Measurements from ENCODE around the gene ROBO1. TPM values are rescaled to one million over a fixed set of nuclear protein-coding genes. Genes with fewer than 3 reads are reported as not detected.
A peak's percentile ranks its signal among the peaks of the same experiment; 100 is the strongest.

Gene ROBO1
- total and polyA plus RNA-seq, 2 of the 13 experiments (the other 11 are each of a cell fraction or from before 2014, with no cell fraction given): 52.2 to 71.0 TPM

DNA sequence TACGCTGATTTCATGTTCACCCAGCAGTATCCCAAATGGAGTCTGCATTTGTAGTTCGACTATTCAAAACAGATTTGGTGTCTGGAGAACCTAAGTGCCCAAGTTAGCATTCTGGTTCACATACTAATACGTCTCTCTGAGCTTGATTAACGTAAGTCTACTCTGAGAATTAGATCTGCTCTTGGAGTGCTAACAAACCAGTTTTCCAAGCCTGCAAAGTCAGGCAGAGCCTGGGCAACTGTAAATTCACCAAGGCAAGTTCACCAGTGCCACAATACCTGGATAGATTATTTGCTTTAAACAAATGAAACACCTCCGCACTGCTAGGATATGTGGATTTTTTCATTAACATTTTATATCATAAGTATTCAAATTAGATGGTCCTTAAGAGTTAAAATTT is 912.6 kb downstream of the ROBO1 start (continued):
- TF ChIP-seq, protein P1, sequence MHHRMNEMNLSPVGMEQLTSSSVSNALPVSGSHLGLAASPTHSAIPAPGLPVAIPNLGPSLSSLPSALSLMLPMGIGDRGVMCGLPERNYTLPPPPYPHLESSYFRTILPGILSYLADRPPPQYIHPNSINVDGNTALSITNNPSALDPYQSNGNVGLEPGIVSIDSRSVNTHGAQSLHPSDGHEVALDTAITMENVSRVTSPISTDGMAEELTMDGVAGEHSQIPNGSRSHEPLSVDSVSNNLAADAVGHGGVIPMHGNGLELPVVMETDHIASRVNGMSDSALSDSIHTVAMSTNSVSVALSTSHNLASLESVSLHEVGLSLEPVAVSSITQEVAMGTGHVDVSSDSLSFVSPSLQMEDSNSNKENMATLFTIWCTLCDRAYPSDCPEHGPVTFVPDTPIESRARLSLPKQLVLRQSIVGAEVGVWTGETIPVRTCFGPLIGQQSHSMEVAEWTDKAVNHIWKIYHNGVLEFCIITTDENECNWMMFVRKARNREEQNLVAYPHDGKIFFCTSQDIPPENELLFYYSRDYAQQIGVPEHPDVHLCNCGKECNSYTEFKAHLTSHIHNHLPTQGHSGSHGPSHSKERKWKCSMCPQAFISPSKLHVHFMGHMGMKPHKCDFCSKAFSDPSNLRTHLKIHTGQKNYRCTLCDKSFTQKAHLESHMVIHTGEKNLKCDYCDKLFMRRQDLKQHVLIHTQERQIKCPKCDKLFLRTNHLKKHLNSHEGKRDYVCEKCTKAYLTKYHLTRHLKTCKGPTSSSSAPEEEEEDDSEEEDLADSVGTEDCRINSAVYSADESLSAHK (CRISPR knock-in tag; IDR thresholded peaks at IDR 0.05; ENCODE audit: borderline replicate concordance): no peak
- no peak for TF ChIP-seq MIER3 (CRISPR knock-in tag; IDR thresholded peaks at IDR 0.05; ENCODE audit: borderline replicate concordance)

DNA sequence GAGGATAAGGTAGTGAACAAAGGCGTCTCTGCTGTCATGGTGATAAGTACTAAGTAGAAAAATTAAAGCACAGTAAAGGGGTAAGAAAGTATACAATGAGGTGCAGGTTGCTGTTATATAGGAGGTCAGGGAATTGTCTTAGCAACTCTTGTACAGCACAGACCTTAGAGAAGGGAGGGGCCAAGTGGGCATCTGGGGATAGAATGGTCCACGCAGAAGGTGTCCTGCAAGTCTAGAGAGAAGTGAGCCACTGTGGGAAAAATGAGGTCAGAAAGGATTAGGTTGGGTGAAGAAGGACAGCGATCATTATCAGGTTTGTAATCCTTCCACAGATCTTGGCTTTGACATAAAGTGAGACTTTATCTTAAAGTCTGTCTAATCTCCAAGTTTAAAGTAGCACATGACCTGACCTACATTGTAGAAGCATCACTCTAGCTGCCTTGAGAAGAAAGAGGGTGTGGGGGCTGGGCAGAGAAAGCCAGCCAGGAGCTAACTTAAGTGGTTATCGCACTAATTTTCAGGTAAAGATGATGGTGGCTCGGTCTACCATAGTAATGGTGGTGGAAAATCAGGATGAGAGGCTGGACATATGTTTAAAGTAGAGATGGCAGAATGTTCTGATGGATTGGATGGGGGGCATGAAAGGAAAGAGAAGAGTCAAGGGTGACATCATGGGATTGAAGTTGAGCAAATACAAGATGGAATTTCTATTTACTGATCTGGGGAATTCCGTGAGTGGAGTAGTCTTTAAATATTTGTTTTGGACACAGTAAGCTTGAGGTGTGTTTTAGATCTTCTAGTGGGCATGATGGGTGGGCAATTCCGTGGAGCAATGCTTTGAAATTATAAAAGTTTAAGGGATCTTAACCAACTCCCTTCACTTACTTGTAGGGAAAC is 919.2 kb downstream of the ROBO1 start:
- Histone ChIP-seq H2AFZ (ENCODE audit: low read length) (no peak overlapping the region), H3K27ac (ENCODE audit: extremely low read length, insufficient read depth, low read length) (peak overlapping the region; percentile 90), H3K4me2 (ENCODE audit: low read depth, low read length) (peak overlapping the region; percentile 53), H3K4me3 (replicated peaks in 1 of 3; ENCODE audit: insufficient read depth in 1 of 3, low read depth in 2 of 3, low read length in 3 of 3) (peak overlapping the region in 1 of 3 experiments; percentile 22; a peak in 1 of 6 replicates), H3K36me3 (replicated peaks in 1 of 2; ENCODE audit: control insufficient read depth in 1 of 2, insufficient read depth in 2 of 2, low read length in 2 of 2) (no peaks in the 10 kb centered on the region; a peak in 1 of 5 replicates), H3K9ac (ENCODE audit: insufficient read depth, low read depth, low read length) (peak overlapping the region; percentile 65), H3K4me1 (ENCODE audit: insufficient read depth, low read length) (peaks cover 70% of the 10 kb centered on the region), H3K79me2 (ENCODE audit: insufficient read depth, low read length) (peaks cover 54% of the 10 kb centered on the region), H3K27me3 (ENCODE audit: control insufficient read depth in 1 of 2, insufficient read depth in 2 of 2, low read length in 2 of 2) (no peaks in the 10 kb centered on the region), H3K9me3 (ENCODE audit: low read length) (no peaks in the 10 kb centered on the region), H4K20me1 (ENCODE audit: insufficient read depth, low read length) (no peaks in the 10 kb centered on the region)
- ATAC-seq (peak; percentile 84), DNase-seq (ENCODE audit: low spot score) (peak; percentile 96), FAIRE-seq (peak; percentile 53)
- in situ Hi-C loops (cut with HindIII; ENCODE audit: extremely low pct_ligation_motif_present, low pct_unique_long_range_greater_than_20kb): no loop called here
- intact Hi-C loops (cut with micrococcal nuclease; ENCODE audit: unreplicated experiment): loop anchor here (2.0 to 5.0 kb wide), 5 partner anchors 16 to 139 kb away; no protein-coding TSS in a partner anchor
- WGBS (ENCODE audit: low lambda C conversion rate): 41% methylated on average over 7 of the region's 7 CpGs
- TSS peak; percentile 52 for BruUV-seq (replicated peaks)
- ChIA-PET POLR2A (interaction anchor here (0.9 to 1.8 kb wide), 5 partner anchors 16 to 171 kb away, joined by 3 to 12 read pairs (median 5); no protein-coding TSS in a partner anchor), CTCF (ENCODE audit: low intra/inter-chr PET ratio, low total read pairs) (no interaction called here)
- TF ChIP-seq PREB (CRISPR knock-in tag; IDR thresholded peaks at IDR 0.05): no peak
- TF ChIP-seq ZNF644 (CRISPR knock-in tag; IDR thresholded peaks at IDR 0.05; ENCODE audit: low read depth): peak; percentile 98
- TF ChIP-seq GATA4 (IDR thresholded peaks at IDR 0.05; ENCODE audit: borderline replicate concordance, low read depth): peak; percentile 85; the same call in 1 of the 2 replicates
- no peak for TF ChIP-seq LCORL (IDR thresholded peaks at IDR 0.05)
- TF ChIP-seq LCORL (CRISPR knock-in tag; IDR thresholded peaks at IDR 0.05): 0 out of 2 replicates have a peak, but pooled peaks have one; percentile 37
- peak; percentile 67 for TF ChIP-seq FOSL2 (CRISPR knock-in tag; IDR thresholded peaks at IDR 0.05)
- no peak for TF ChIP-seq EED (CRISPR knock-in tag; IDR thresholded peaks at IDR 0.05)
- TF ChIP-seq FOXJ3 (CRISPR knock-in tag; IDR thresholded peaks at IDR 0.05; ENCODE audit: borderline replicate concordance): peak; percentile 82; the same call in 1 of the 2 replicates
- TF ChIP-seq, protein P2, sequence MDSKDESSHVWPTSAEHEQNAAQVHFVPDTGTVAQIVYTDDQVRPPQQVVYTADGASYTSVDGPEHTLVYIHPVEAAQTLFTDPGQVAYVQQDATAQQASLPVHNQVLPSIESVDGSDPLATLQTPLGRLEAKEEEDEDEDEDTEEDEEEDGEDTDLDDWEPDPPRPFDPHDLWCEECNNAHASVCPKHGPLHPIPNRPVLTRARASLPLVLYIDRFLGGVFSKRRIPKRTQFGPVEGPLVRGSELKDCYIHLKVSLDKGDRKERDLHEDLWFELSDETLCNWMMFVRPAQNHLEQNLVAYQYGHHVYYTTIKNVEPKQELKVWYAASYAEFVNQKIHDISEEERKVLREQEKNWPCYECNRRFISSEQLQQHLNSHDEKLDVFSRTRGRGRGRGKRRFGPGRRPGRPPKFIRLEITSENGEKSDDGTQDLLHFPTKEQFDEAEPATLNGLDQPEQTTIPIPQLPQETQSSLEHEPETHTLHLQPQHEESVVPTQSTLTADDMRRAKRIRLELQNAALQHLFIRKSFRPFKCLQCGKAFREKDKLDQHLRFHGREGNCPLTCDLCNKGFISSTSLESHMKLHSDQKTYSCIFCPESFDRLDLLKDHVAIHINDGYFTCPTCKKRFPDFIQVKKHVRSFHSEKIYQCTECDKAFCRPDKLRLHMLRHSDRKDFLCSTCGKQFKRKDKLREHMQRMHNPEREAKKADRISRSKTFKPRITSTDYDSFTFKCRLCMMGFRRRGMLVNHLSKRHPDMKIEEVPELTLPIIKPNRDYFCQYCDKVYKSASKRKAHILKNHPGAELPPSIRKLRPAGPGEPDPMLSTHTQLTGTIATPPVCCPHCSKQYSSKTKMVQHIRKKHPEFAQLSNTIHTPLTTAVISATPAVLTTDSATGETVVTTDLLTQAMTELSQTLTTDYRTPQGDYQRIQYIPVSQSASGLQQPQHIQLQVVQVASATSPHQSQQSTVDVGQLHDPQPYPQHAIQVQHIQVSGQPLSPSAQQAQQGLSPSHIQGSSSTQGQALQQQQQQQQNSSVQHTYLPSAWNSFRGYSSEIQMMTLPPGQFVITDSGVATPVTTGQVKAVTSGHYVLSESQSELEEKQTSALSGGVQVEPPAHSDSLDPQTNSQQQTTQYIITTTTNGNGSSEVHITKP (CRISPR knock-in tag; IDR thresholded peaks at IDR 0.05; ENCODE audit: low read depth): 0 out of 2 replicates have a peak, but pooled peaks have one; percentile 45
- peak; percentile 17; the same call in 1 of the 2 replicates for TF ChIP-seq ZNF124 (CRISPR knock-in tag; IDR thresholded peaks at IDR 0.05)
- peak; percentile 78; the same call in 1 of the 2 replicates for TF ChIP-seq HMG20B (CRISPR knock-in tag; conservative IDR thresholded peaks at IDR 0.05)
